Glomerular visceral epithelial cell (primary cell): ENCODE measurements around the gene SSX2IP.
"Not testable (repeated sequence)": the region's sequence is repeated elsewhere in the genome, so short reads cannot be mapped to it uniquely, and the experiment has no call there.

ENCODE experiments used
- DNase-seq: peaks from one replicate; pipeline ENCODE4 v3.0.0-alpha.2; 2016; ENCODE audit errors: extremely low spot score

The SSX2IP gene

DNA sequence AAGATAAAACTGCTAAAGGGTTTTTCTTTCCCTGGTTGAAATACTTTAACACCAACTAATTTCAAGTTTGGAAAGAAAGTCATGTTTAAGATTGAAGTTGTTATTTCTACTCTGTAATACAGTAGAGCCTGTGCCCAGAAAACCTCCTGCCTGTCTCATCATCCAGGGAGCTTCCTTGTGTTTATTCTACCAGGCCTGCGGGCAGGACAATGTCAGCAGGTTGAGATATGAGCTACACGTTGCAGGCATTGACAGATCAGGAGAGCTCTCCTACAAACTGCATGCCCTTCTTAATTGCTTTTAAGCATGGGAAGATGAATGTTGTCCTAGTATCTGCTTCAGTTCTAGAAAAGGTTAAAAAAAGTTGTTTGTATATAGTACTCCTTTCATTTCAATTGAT, 72.9 kb downstream of the SSX2IP start:
- DNase-seq: no peak

GRCh38 chr1:84615790-84616189, 74.5 kb downstream of the SSX2IP start:
- no peak for DNase-seq

DNA sequence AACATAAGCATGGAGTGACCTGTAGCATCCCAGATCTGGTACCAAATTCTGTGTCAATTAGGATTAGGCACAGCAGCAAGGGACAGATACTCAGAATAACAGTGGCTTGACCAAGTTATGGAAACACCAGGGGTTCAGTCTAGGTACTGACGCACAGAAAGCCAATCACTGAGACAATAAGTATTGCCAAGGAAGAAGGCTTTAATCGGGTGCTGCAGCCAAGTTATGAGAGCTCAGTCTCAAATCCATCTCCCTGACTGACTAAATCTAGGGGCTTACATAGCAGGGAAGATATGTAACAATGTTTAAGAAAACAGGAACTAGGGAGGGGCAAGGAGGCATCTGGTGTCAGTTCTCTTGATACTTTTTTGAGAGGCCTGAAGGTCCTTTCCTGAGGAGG, 76.4 kb downstream of the SSX2IP start:
- DNase-seq: no peak

DNA sequence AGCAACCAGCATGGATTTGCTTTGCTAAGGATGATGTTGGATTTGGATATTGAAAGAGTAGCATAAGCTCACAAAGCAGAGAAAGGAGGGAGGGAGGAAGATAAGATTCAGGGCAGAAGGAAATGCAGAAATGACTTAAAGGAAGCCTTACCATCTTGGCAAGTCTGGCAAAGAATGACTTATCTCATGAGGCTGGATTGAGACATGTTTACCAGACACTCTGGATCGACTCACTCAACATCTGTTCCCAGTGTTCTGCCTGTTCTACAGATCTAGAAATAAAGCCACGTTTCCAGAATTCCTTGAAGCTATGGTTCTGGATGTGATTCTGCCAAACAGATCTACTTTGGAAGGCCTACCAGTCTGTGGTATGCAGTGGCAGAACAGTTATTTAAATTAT, 77.2 kb downstream of the SSX2IP start:
- no peak for DNase-seq

DNA sequence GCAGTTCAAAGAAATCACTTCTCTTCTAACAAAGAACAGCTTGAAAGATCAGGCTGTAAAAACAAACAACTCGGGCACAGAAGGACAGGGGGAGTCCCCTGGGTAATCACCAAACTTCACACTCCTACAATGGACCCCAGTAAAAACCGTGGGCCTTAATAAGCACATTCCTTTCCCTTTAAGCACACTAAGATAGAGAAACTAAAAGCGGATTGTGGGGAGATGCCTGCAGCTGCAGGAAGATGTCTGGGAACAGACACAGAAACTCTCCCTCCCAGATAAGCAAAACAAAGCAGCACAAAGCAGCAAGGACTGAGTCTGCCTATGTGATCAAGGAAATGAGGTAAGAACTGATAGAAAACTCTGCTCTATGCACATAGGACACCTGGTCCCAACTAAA, 78.5 kb downstream of the SSX2IP start:
- no peak for DNase-seq

- no peak for DNase-seq
These were observed 79.2 kb downstream of the SSX2IP start for GRCh38 chr1:84611091-84611490.

DNA sequence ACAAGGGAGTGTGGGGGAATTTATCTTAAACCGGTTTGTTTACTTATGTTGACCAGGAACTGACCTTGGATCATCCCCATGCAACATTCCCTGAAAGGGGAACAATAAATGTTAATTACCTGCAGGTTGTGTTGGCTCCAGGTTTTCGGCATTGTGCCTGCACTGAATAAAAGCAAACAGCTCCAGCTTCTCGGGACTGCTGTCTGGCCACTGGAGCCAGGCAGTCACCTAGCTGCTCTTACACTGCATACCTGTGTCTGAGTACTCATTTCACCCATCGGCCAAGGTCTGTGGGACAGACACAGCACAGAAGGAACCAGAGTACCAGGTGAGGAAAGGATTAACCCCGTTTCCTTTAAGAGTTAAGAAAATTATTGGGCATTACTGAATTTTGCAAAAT, 83.3 kb downstream of the SSX2IP start:
- DNase-seq: no peak

GRCh38 chr1:84605157-84605556, 85.1 kb downstream of the SSX2IP start:
- no peak for DNase-seq

GRCh38 chr1:84603941-84604830, 86.1 kb downstream of the SSX2IP start:
- DNase-seq: no peak

GRCh38 chr1:84603223-84603622, 87.0 kb downstream of the SSX2IP start:
- DNase-seq: no peak

GRCh38 chr1:84600796-84601195, 89.5 kb downstream of the SSX2IP start:
- DNase-seq: no peak

- DNase-seq: peak; percentile 42
These were observed 91.2 kb downstream of the SSX2IP start for GRCh38 chr1:84598846-84599741.

GRCh38 chr1:84598418-84598817, 91.8 kb downstream of the SSX2IP start:
- DNase-seq: no peak

- DNase-seq: no peak
These were observed 93.2 kb downstream of the SSX2IP start for GRCh38 chr1:84597011-84597410.

DNA sequence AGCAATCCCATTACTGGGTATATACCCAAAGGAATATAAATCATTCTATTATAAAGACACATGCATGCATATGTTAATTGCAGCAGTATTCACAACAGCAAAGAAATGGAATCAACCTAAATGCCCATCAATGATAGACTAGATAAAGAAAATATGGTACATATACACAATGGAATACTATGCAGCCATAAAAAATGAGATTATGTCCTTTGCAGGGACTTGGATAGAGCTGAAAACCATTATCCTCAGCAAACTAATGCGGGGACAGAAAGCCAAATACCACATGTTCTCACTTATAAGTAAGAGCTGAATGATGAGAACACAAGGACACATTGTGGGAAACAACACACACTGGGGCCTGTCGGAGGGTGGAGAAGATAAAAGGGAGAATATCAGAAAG, 95.3 kb downstream of the SSX2IP start:
- DNase-seq: not testable (repeated sequence)
